Measurements from ENCODE around the gene DOK7. TPM values are rescaled to one million over a fixed set of nuclear protein-coding genes. Genes with fewer than 3 reads are reported as not detected.

The DOK7 gene
- total and polyA plus RNA-seq, 2 donors (not counting 1 experiment from before 2014, with no cell fraction given) = 0.17 TPM; not detected in 1

DNA sequence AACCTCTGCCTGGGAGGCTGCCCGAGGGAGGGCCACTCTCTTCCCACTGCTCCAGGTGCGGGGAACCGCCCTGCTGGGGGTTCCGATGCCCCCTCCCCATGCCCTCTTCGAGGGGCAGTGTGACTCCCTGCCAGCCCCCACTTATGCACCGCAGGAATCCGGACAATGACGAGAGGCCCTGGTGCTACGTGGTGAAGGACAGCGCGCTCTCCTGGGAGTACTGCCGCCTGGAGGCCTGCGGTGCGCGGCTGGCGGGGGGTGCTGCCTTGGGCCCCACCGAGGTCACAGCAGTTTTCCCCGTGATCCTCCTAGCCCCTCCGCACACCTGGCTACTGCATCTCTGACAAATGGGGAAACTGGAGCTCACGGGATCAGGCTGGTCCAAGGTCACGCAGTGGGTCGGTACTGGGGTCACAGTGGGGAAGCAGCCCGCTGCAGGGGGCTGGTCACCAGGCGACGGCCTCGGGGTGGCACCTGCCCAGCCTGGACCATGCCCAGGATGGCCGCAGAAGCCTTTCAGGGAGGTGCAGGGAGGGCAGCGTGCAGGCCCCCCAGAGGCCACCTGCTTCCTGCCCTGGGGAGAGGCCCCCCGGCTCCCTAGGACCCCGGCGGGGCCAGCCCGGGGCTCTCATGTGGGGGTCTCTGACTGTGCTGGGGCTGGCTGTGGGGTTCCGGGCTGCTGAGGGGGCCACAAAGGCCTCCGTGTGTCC is 17.8 kb upstream of the DOK7 start:
- Histone ChIP-seq H3K27ac (ENCODE audit: insufficient read depth, low read length) (no peak overlapping the region), H3K9ac (ENCODE audit: insufficient read depth, low read length) (no peak overlapping the region), H3K27me3 (ENCODE audit: control insufficient read depth, insufficient read depth, low read length) (no peaks in the 10 kb centered on the region), H2AFZ (ENCODE audit: low read length) (no peak overlapping the region), H3K4me1 (ENCODE audit: control insufficient read depth, extremely low read depth, insufficient read depth, low read length) (no peaks in the 10 kb centered on the region), H3K9me3 (ENCODE audit: control insufficient read depth, insufficient read depth, low read depth, low read length) (no peaks in the 10 kb centered on the region), H3K4me2 (ENCODE audit: extremely low read depth, insufficient read depth, low read length) (no peak overlapping the region), H3K36me3 (ENCODE audit: control insufficient read depth, insufficient read depth, low read length) (no peaks in the 10 kb centered on the region), H3K79me2 (ENCODE audit: control insufficient read depth, insufficient read depth, low read length) (no peaks in the 10 kb centered on the region), H4K20me1 (ENCODE audit: control insufficient read depth, extremely low read depth, insufficient read depth, low read length) (no peaks in the 10 kb centered on the region), H3K4me3 (replicated peaks in 1 of 4; ENCODE audit: control extremely low read depth in 1 of 4, insufficient read depth in 1 of 4, low read depth in 3 of 4, low read length in 4 of 4) (no peak overlapping the region)
- no peak for TF ChIP-seq EZH2 (IDR thresholded peaks at IDR 0.05; ENCODE audit: low read length, missing control alignments)
- TF ChIP-seq, protein P1, sequence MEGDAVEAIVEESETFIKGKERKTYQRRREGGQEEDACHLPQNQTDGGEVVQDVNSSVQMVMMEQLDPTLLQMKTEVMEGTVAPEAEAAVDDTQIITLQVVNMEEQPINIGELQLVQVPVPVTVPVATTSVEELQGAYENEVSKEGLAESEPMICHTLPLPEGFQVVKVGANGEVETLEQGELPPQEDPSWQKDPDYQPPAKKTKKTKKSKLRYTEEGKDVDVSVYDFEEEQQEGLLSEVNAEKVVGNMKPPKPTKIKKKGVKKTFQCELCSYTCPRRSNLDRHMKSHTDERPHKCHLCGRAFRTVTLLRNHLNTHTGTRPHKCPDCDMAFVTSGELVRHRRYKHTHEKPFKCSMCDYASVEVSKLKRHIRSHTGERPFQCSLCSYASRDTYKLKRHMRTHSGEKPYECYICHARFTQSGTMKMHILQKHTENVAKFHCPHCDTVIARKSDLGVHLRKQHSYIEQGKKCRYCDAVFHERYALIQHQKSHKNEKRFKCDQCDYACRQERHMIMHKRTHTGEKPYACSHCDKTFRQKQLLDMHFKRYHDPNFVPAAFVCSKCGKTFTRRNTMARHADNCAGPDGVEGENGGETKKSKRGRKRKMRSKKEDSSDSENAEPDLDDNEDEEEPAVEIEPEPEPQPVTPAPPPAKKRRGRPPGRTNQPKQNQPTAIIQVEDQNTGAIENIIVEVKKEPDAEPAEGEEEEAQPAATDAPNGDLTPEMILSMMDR (conservative IDR thresholded peaks at IDR 0.05 in 1 of 2, IDR thresholded peaks at IDR 0.05 in 1 of 2; ENCODE audit: low read depth in 1 of 2, low read length in 2 of 2) = no peak
- no peak for DNase-seq (ENCODE audit: low read depth in 2 of 2)

DNA sequence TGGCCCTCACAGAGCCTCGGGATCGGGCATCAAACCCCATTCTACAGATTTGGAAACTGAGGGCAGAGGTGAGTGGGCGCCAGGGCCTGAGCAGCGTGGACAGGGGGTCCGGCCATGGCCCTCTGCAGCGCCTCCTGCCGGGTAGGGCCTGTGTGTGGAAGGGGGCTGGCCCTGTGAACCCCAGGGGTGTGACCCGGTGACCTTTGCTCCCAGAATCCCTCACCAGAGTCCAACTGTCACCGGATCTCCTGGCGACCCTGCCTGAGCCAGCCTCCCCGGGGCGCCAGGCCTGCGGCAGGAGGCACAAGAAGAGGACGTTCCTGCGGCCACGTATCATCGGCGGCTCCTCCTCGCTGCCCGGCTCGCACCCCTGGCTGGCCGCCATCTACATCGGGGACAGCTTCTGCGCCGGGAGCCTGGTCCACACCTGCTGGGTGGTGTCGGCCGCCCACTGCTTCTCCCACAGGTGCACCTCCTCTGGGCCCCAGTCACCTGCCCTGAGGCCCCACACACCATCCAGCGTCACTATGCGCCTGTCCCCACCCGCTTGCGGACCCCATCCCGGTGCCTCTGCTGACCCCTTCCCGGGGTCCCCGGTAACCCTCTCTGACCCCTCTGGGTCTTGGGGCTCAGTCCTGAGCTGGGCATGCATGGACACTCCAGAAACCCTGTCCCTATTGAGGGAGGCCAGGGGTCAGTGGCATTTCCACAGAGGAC is 17.1 kb upstream of the DOK7 start:
- TF ChIP-seq, protein P1 (conservative IDR thresholded peaks at IDR 0.05 in 1 of 2, IDR thresholded peaks at IDR 0.05 in 1 of 2; ENCODE audit: low read depth in 1 of 2, low read length in 2 of 2) = no peak
- TF ChIP-seq EZH2 (IDR thresholded peaks at IDR 0.05; ENCODE audit: low read length, missing control alignments) = no peak
- H2AFZ ChIP-seq (ENCODE audit: low read length) = no peak overlapping the region
- H3K4me2 ChIP-seq (ENCODE audit: extremely low read depth, insufficient read depth, low read length) = no peak overlapping the region
- no peak overlapping the region for H3K4me3 ChIP-seq (replicated peaks in 1 of 4; ENCODE audit: control extremely low read depth in 1 of 4, insufficient read depth in 1 of 4, low read depth in 3 of 4, low read length in 4 of 4)
- no peaks in the 10 kb centered on the region for H3K4me1 ChIP-seq (ENCODE audit: control insufficient read depth, extremely low read depth, insufficient read depth, low read length)
- no peaks in the 10 kb centered on the region for H3K79me2 ChIP-seq (ENCODE audit: control insufficient read depth, insufficient read depth, low read length)
- H4K20me1 ChIP-seq (ENCODE audit: control insufficient read depth, extremely low read depth, insufficient read depth, low read length) = no peaks in the 10 kb centered on the region
- no peak overlapping the region for H3K27ac ChIP-seq (ENCODE audit: insufficient read depth, low read length)
- no peak for DNase-seq (ENCODE audit: low read depth in 2 of 2)
- H3K36me3 ChIP-seq (ENCODE audit: control insufficient read depth, insufficient read depth, low read length) = no peaks in the 10 kb centered on the region
- no peaks in the 10 kb centered on the region for H3K9me3 ChIP-seq (ENCODE audit: control insufficient read depth, insufficient read depth, low read depth, low read length)
- H3K27me3 ChIP-seq (ENCODE audit: control insufficient read depth, insufficient read depth, low read length) = no peaks in the 10 kb centered on the region
- H3K9ac ChIP-seq (ENCODE audit: insufficient read depth, low read length) = no peak overlapping the region

DNA sequence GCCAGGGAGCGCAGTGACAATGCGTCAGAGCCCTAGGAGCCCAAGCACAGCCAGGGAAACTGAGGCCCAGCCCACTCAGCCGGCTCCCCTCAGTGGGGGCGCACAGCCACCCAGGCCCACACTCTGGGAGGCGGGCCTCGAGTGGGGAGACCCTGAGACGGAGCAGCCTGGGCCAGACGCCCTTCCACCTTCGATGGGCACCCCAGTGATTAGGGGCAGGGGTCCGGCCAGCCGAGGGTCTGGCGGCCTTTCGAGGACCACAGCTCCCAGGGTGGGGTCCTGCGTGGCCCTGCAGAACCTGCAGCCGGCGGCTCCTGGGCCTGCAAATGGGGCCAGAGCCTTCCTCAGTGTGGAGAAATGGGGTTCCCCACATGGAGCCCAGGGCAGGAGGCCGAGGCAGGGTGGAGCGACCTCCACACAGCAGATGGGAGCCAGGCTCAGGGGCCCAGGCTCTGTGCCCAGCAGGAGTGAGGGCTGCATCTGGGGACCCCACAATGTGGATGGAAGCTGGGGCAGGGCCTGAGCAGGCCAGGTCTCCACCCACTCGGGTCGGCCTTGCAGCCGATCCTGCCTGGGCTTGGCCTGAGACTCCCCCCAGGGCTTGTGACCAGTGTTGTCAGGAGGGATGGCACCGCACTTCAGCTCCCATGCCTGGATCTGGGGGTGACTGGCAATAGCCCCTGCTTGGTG is 16.3 kb upstream of the DOK7 start:
- H2AFZ ChIP-seq (ENCODE audit: low read length) = no peak overlapping the region
- TF ChIP-seq, protein P1 (conservative IDR thresholded peaks at IDR 0.05 in 1 of 2, IDR thresholded peaks at IDR 0.05 in 1 of 2; ENCODE audit: low read depth in 1 of 2, low read length in 2 of 2) = no peak
- H3K27me3 ChIP-seq (ENCODE audit: control insufficient read depth, insufficient read depth, low read length) = no peaks in the 10 kb centered on the region
- H3K79me2 ChIP-seq (ENCODE audit: control insufficient read depth, insufficient read depth, low read length) = no peaks in the 10 kb centered on the region
- no peak for DNase-seq (ENCODE audit: low read depth in 2 of 2)
- no peaks in the 10 kb centered on the region for H3K4me1 ChIP-seq (ENCODE audit: control insufficient read depth, extremely low read depth, insufficient read depth, low read length)
- H3K4me2 ChIP-seq (ENCODE audit: extremely low read depth, insufficient read depth, low read length) = no peak overlapping the region
- H3K4me3 ChIP-seq (replicated peaks in 1 of 4; ENCODE audit: control extremely low read depth in 1 of 4, insufficient read depth in 1 of 4, low read depth in 3 of 4, low read length in 4 of 4) = no peak overlapping the region
- H3K9ac ChIP-seq (ENCODE audit: insufficient read depth, low read length) = no peak overlapping the region
- H3K36me3 ChIP-seq (ENCODE audit: control insufficient read depth, insufficient read depth, low read length) = no peaks in the 10 kb centered on the region
- H3K9me3 ChIP-seq (ENCODE audit: control insufficient read depth, insufficient read depth, low read depth, low read length) = no peaks in the 10 kb centered on the region
- no peak overlapping the region for H3K27ac ChIP-seq (ENCODE audit: insufficient read depth, low read length)
- H4K20me1 ChIP-seq (ENCODE audit: control insufficient read depth, extremely low read depth, insufficient read depth, low read length) = no peaks in the 10 kb centered on the region

Data from fibroblast of lung (primary cell).